ENCODE measurements around the gene PDIA2.

Gene PDIA2

DNA sequence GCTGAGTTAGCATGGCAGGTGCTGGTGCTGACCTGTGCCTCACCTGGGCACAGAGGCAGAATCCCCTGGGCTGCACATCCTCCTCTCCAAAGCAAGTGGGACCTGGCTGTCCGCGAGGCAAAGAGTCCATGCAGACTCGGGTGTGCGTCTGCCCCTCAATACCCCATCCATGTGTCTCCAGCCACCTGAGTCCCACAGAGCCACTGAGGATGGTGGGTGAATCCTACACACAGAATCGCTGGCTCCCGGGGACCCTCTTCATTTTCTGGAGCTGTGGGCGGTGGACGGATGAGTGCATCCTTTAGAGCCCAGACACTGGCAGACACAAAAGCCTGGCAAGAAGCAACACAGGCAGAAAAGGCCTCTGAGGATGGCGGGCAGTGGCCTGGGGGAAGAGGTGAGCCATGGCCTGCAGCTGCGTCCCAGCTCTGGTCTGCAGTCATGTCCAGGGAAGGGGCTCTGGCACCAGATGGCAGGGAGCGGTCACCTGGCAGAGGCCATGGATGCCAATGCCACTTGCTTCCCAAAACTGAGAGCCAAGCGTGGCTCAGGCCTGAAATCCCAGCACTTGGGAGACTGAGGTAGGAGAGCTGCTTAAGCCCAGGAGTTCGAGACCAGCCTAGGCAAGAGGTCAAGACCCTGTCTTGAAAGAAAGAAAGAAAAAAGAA, 39.6 kb downstream of the PDIA2 start:
- Histone ChIP-seq H3K27ac (no peak overlapping the region), H2AFZ (ENCODE audit: low read depth) (no peak overlapping the region), H3K27me3 (ENCODE audit: insufficient read depth, low read depth) (no peaks in the 10 kb centered on the region), H3K79me2 (ENCODE audit: insufficient read depth, low read depth) (peaks cover 21% of the 10 kb centered on the region; the same call in 1 of the 2 replicates), H3K4me1 (ENCODE audit: low read depth, poor library complexity, severe bottlenecking) (no peaks in the 10 kb centered on the region), H3K36me3 (ENCODE audit: insufficient read depth) (no peaks in the 10 kb centered on the region), H3K4me2 (no peak overlapping the region), H4K20me1 (ENCODE audit: insufficient read depth) (no peaks in the 10 kb centered on the region), H3K4me3 (IDR thresholded peaks at IDR 0.05; ENCODE audit: insufficient read depth, low read depth, low read length) (no peak overlapping the region), H3K9ac (no peak overlapping the region)
- TF ChIP-seq, protein P1, sequence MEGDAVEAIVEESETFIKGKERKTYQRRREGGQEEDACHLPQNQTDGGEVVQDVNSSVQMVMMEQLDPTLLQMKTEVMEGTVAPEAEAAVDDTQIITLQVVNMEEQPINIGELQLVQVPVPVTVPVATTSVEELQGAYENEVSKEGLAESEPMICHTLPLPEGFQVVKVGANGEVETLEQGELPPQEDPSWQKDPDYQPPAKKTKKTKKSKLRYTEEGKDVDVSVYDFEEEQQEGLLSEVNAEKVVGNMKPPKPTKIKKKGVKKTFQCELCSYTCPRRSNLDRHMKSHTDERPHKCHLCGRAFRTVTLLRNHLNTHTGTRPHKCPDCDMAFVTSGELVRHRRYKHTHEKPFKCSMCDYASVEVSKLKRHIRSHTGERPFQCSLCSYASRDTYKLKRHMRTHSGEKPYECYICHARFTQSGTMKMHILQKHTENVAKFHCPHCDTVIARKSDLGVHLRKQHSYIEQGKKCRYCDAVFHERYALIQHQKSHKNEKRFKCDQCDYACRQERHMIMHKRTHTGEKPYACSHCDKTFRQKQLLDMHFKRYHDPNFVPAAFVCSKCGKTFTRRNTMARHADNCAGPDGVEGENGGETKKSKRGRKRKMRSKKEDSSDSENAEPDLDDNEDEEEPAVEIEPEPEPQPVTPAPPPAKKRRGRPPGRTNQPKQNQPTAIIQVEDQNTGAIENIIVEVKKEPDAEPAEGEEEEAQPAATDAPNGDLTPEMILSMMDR (conservative IDR thresholded peaks at IDR 0.05; ENCODE audit: low read depth, low read length), result no peak

DNA sequence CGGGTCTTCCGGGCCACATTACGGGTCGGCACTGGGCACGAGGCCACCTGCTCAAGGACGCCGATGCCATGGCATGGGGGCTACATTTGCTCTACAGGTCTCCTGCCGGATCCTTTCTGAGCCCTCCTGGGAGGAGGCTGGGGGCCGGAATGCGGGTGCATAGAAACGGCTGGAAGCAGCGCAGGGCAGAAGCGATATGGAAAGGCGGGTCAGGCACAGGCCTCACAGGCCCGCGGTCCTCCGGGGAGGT, 41.2 kb downstream of the PDIA2 start:
- peaks cover 19% of the 10 kb centered on the region; the same call in 1 of the 2 replicates for H3K79me2 ChIP-seq (ENCODE audit: insufficient read depth, low read depth)
- H3K4me1 ChIP-seq (ENCODE audit: low read depth, poor library complexity, severe bottlenecking), result no peaks in the 10 kb centered on the region
- no peak overlapping the region for H2AFZ ChIP-seq (ENCODE audit: low read depth)
- no peak overlapping the region for H3K4me2 ChIP-seq
- TF ChIP-seq, protein P1 (conservative IDR thresholded peaks at IDR 0.05; ENCODE audit: low read depth, low read length), result no peak
- H3K9ac ChIP-seq, result no peak overlapping the region
- H3K4me3 ChIP-seq (IDR thresholded peaks at IDR 0.05; ENCODE audit: insufficient read depth, low read depth, low read length), result no peak overlapping the region
- no peak overlapping the region for H3K27ac ChIP-seq
- no peaks in the 10 kb centered on the region for H4K20me1 ChIP-seq (ENCODE audit: insufficient read depth)
- H3K27me3 ChIP-seq (ENCODE audit: insufficient read depth, low read depth), result no peaks in the 10 kb centered on the region
- no peaks in the 10 kb centered on the region for H3K36me3 ChIP-seq (ENCODE audit: insufficient read depth)

DNA sequence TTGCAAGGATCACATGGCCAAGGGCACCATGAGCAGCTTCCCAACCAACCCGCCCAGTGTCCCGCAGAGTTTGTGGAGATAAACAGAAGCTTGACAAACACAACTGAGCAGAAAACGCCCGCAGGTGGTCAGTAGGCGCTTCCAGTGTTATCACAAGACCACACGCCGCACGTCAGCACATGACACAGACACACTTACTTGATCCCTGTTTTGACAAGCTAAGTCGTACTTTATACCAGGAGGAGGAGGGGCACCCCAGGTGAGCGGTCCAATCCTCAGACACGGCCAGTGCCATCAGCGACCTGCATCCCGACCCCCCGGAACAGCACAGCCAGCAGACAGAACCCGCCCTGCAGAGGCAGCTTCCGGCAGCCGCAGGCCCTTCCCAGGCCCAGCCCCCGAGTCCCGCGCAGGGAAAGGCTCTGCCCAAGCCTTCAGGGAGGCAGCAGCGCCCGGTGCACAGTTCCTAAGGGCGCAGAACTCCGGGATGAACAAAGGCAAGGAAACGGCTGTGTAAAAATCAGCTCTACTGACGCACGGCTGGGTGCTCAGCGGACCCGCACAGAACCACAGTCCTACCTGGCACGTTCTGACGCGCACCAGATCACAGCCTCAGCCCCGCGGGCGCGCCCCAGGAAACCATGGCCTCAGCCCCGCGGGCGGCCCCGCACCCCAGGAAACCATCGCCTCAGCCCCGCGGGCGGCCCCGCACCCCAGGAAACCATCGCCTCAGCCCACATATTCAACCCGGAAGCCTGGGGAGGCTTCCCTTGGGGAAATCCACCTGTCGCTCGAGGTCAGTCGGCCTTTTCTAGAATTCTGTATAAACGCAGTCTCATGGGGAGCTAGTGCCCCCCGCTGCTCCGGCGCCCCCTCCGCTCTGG, 41.7 kb downstream of the PDIA2 start:
- H3K4me3 ChIP-seq (IDR thresholded peaks at IDR 0.05; ENCODE audit: insufficient read depth, low read depth, low read length), result no peak overlapping the region
- H2AFZ ChIP-seq (ENCODE audit: low read depth), result no peak overlapping the region
- peaks cover 19% of the 10 kb centered on the region; the same call in 1 of the 2 replicates for H3K79me2 ChIP-seq (ENCODE audit: insufficient read depth, low read depth)
- H3K4me2 ChIP-seq, result no peak overlapping the region
- no peaks in the 10 kb centered on the region for H3K36me3 ChIP-seq (ENCODE audit: insufficient read depth)
- no peak overlapping the region for H3K9ac ChIP-seq
- TF ChIP-seq, protein P1 (conservative IDR thresholded peaks at IDR 0.05; ENCODE audit: low read depth, low read length), result no peak
- H3K27ac ChIP-seq, result no peak overlapping the region
- H4K20me1 ChIP-seq (ENCODE audit: insufficient read depth), result no peaks in the 10 kb centered on the region
- H3K27me3 ChIP-seq (ENCODE audit: insufficient read depth, low read depth), result no peaks in the 10 kb centered on the region
- H3K4me1 ChIP-seq (ENCODE audit: low read depth, poor library complexity, severe bottlenecking), result no peaks in the 10 kb centered on the region

DNA sequence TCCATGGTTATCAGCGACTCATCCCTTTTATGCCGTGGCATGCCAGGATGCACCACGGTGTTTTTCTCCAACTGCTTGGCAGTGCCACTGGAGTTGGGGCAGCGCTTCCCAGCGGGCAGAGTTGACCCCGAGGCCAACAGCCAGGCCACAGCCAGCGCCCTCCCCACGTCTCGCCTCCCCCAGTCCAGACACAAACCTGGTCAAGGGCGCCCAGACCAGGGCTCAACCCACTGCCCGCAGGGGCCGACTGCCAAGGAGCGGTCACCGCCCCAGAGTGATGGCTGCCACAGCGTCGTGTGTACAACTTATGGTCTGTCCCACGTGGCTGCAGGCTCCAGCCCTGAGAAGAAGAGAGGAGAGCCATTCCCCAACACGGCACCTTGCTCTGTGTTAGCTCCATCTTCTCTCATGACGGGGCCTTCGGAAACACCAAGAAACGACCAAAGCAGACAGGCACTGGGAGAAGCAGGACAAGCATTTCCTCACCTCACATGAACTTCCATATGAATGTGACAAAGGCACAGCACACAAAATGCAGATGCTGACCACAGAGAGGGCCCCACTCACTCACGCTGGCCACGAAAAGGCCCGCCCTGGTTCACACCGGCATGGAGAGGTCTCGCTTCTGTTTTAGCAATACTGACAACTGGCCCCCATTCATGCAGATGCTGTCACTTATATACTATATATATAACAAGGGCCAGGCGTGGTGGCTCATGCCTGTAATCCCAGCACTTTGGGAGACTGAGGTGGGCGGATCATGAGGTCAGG, 42.6 kb downstream of the PDIA2 start:
- H3K4me1 ChIP-seq (ENCODE audit: low read depth, poor library complexity, severe bottlenecking), result no peaks in the 10 kb centered on the region
- peaks cover 19% of the 10 kb centered on the region; the same call in 1 of the 2 replicates for H3K79me2 ChIP-seq (ENCODE audit: insufficient read depth, low read depth)
- H3K4me3 ChIP-seq (IDR thresholded peaks at IDR 0.05; ENCODE audit: insufficient read depth, low read depth, low read length), result no peak overlapping the region
- H3K27me3 ChIP-seq (ENCODE audit: insufficient read depth, low read depth), result no peaks in the 10 kb centered on the region
- no peak overlapping the region for H3K9ac ChIP-seq
- H4K20me1 ChIP-seq (ENCODE audit: insufficient read depth), result no peaks in the 10 kb centered on the region
- no peaks in the 10 kb centered on the region for H3K36me3 ChIP-seq (ENCODE audit: insufficient read depth)
- H2AFZ ChIP-seq (ENCODE audit: low read depth), result no peak overlapping the region
- no peak overlapping the region for H3K4me2 ChIP-seq
- no peak overlapping the region for H3K27ac ChIP-seq
- TF ChIP-seq, protein P1 (conservative IDR thresholded peaks at IDR 0.05; ENCODE audit: low read depth, low read length), result no peak

All from KMS-11 (cell line).